Measurements from ENCODE around the gene AKAP8L. TPM values are rescaled to one million over a fixed set of nuclear protein-coding genes. Genes with fewer than 3 reads are reported as not detected.
A peak's percentile ranks its signal among the peaks of the same experiment; 100 is the strongest.
"Not testable (repeated sequence)": the region's sequence is repeated elsewhere in the genome, so short reads cannot be mapped to it uniquely, and the experiment has no call there.

AKAP8L gene
- total RNA-seq, 2 experiments from 2014 or later, result 83.1 to 88.8 TPM

DNA sequence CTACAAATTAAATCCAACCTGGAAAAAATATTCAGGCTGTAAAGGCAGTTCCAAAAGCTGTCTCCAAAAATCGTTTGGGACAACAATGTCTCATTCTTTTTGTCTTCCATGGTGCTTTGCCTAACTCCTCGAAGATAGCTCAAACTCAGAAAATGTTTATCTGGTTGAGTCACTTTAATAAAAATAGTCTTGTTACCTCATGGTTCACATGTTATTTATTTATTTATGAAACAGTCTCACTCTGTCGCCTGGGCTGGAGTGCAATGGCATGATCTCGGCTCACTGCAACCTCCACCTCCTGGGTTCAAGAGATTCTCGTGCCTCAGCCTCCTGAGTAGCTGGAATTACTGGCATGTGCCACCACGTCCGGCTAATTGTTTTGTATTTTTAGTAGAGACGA, 81.6 kb downstream of the AKAP8L start:
- H3K27me3 Mint-ChIP-seq, result no peaks in the 10 kb centered on the region

DNA sequence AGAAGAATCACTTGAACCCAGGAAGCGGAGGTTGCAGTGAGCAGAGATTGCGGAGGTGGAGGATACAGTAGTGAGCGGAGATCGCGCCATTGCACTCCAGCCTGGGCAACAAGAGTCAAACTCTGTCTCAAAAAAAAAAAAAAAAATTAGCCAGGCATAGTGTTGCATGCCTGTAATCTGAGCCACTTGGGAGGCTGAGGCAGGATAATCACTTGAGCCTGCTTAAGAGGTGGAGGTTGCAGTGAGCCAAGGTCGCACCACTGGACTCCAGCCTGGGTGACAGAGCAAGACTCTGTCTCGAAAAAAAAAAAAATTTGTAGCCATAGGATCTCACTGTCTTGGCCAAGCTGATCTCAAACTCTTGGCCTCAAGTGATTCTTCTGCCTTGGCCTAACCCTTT, 82.8 kb downstream of the AKAP8L start:
- H3K4me1 Mint-ChIP-seq (ENCODE audit: low read depth); DNase-seq; H3K27me3 Mint-ChIP-seq; H3K9me3 Mint-ChIP-seq; H3K4me3 Mint-ChIP-seq; ATAC-seq; H3K36me3 Mint-ChIP-seq (ENCODE audit: low read depth); H3K27ac Mint-ChIP-seq; POLR2A ChIA-PET; intact Hi-C loops (cut with micrococcal nuclease): not testable (repeated sequence)
- CTCF ChIA-PET, result interaction anchor here (1.2 kb wide), 1 partner anchor 34 kb away, joined by 3 read pairs; no protein-coding TSS in a partner anchor

More for the DNA sequence above, 81.6 kb downstream of the AKAP8L start:
- Mint-ChIP-seq H3K36me3 (ENCODE audit: low read depth) (no peaks in the 10 kb centered on the region), H3K4me1 (ENCODE audit: low read depth) (peaks cover 3% of the 10 kb centered on the region), H3K9me3 (no peaks in the 10 kb centered on the region), H3K27ac (no peak overlapping the region), H3K4me3 (no peak overlapping the region)
- intact Hi-C loops (cut with micrococcal nuclease), result no loop called here
- ChIA-PET CTCF (interaction anchor here (1.2 to 1.4 kb wide), 2 partner anchors 16 to 35 kb away, joined by 3 to 4 read pairs; no protein-coding TSS in a partner anchor), POLR2A (interaction anchor here (1.0 to 1.5 kb wide), 3 partner anchors 25 to 41 kb away, joined by 3 to 4 read pairs (median 3); no protein-coding TSS in a partner anchor)
- DNase-seq (no peak), ATAC-seq (no peak)
- TF ChIP-seq, protein P1, sequence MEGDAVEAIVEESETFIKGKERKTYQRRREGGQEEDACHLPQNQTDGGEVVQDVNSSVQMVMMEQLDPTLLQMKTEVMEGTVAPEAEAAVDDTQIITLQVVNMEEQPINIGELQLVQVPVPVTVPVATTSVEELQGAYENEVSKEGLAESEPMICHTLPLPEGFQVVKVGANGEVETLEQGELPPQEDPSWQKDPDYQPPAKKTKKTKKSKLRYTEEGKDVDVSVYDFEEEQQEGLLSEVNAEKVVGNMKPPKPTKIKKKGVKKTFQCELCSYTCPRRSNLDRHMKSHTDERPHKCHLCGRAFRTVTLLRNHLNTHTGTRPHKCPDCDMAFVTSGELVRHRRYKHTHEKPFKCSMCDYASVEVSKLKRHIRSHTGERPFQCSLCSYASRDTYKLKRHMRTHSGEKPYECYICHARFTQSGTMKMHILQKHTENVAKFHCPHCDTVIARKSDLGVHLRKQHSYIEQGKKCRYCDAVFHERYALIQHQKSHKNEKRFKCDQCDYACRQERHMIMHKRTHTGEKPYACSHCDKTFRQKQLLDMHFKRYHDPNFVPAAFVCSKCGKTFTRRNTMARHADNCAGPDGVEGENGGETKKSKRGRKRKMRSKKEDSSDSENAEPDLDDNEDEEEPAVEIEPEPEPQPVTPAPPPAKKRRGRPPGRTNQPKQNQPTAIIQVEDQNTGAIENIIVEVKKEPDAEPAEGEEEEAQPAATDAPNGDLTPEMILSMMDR (IDR thresholded peaks at IDR 0.05), result no peak

DNA sequence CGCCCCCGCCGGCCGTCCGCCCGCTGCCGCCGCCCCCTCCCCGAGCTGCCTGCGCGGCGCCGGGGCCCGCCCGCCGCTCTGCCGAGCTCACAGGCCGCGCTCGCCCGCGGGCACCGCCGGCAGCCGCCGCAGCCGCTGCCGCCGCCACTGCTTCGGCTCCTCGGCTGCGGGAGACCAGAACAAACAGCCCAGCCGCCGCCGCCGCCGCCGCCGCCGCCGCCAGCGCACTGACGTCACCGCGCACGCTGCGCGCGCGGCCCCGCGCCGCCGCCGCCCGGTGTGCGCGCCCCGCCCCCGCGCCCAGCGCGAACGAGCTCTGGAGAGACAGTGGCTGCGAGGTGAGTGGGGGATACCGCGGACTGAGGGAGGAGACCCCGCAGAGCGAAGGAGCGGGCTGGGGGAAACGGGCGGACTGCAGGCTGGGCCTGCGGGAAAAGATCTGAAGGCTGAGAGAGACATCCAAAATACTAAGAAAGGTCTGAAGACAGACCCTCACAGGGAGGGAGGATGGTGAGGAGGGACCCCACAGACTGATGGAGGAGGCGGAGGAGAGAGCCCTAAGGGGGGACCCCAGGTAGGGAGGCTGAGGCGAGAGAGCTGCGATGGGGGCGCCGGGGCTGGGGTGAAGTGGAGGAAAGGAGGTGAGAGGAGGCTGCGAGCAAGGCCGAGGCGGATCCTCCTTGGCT, 86.3 kb downstream of the AKAP8L start, which contains the start of gene BRD4:
BRD4 (minus strand) TSS at position 229 of the 686 bp plus-strand sequence. CDS start 59,440 bp downstream, outside the sequence.
- Mint-ChIP-seq H3K27me3 (no peaks in the 10 kb centered on the region), H3K36me3 (ENCODE audit: low read depth) (peaks cover 26% of the 10 kb centered on the region), H3K4me1 (ENCODE audit: low read depth) (peaks cover 31% of the 10 kb centered on the region), H3K4me3 (peak within 1 kb of the TSS; percentile 89), H3K9me3 (no peaks in the 10 kb centered on the region), H3K27ac (peak within 1 kb of the TSS; percentile 97)
- intact Hi-C loops (cut with micrococcal nuclease), result loop anchor here (5.0 kb wide), 1 partner anchor 40 kb away; no protein-coding TSS in a partner anchor
- ChIA-PET POLR2A (interaction anchor here (0.5 to 3.0 kb wide), 16 partner anchors 8 to 1888 kb away, joined by 3 to 15 read pairs (median 4); partner anchors contain the start of genes AKAP8 and AKAP8L), CTCF (interaction anchor here (1.6 kb wide), 1 partner anchor 87 kb away, joined by 5 read pairs; the partner anchor contains the start of gene AKAP8L)
- TF ChIP-seq, protein P1 (IDR thresholded peaks at IDR 0.05), result no peak
- peak; percentile 59 for ATAC-seq
- DNase-seq, result peak; percentile 78

DNA sequence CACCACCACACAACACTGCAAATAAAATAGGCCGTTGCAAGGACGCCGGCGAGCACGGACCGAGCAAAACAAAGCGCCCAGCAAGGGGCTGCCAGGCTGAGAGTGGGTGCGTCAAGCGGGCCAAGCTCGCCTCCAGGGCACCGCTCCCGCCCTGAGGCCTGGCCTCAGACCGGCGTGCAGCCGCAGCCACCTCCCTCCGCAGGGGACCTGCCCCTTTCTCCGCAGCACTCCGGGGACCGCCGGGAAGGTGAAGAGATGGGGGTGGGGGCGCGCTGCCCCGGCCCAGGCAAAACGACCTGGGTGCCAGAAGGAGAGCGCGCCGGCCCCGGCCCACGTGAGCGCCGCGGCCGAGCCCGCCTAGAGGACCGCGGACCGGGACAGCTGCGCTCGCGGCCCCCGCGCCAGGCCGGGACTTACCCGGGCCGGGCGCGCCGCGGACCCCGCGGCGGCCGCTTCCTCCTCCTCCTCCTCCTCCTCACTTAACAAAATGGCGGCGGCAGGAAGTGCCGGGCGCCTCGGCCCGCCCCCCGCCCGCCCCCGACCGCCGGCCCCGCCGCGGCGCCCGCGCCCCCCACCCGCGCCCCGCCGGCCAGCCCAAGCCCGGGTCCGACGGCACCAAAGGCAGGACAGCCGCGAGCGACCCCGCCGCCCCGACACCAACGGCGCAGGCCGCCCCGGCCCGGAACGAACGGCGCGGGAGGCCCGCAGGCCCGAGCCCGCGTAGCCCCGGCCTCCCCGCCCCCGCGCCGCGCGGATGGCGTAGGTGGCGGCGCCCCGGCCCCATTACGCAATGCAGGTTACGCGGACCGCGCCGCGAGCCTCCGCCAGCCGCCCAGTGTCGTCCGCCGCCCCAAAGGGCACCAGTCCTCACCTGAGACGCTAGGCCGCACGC, 87.1 kb downstream of the AKAP8L start:
- intact Hi-C loops (cut with micrococcal nuclease), result loop anchor here (5.0 kb wide), 1 partner anchor 39 kb away; no protein-coding TSS in a partner anchor
- H3K27ac Mint-ChIP-seq, result peak overlapping the region; percentile 97
- H3K4me3 Mint-ChIP-seq, result peak overlapping the region; percentile 87
- H3K36me3 Mint-ChIP-seq (ENCODE audit: low read depth), result peaks cover 29% of the 10 kb centered on the region
- ChIA-PET POLR2A (interaction anchor here (0.7 to 3.0 kb wide), 14 partner anchors 7 to 96 kb away, joined by 3 to 15 read pairs (median 4); partner anchors contain the start of genes AKAP8 and AKAP8L), CTCF (interaction anchor here (1.6 kb wide), 1 partner anchor 88 kb away, joined by 5 read pairs; the partner anchor contains the start of gene AKAP8L)
- H3K27me3 Mint-ChIP-seq, result no peaks in the 10 kb centered on the region
- H3K9me3 Mint-ChIP-seq, result no peaks in the 10 kb centered on the region
- peaks cover 38% of the 10 kb centered on the region for H3K4me1 Mint-ChIP-seq (ENCODE audit: low read depth)
- ATAC-seq (peak; percentile 60), DNase-seq (peak; percentile 69)
- TF ChIP-seq, protein P1 (IDR thresholded peaks at IDR 0.05), result no peak
